ENCODE results near the gene TNK1.

GRCh38 chr17:7393613-7394451 is 12.9 kb downstream of the TNK1 start:
- TF ChIP-seq RXRA (IDR thresholded peaks at IDR 0.05; ENCODE audit: insufficient read depth, low read depth, low read length) = no peak
- no peak for TF ChIP-seq JUN (IDR thresholded peaks at IDR 0.05; ENCODE audit: low read depth, low read length)
- TF ChIP-seq, protein P1, sequence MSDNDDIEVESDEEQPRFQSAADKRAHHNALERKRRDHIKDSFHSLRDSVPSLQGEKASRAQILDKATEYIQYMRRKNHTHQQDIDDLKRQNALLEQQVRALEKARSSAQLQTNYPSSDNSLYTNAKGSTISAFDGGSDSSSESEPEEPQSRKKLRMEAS (IDR thresholded peaks at IDR 0.05) = peak; percentile 80; the same call in 1 of the 2 replicates
- peak; percentile 66 to 69 (median 68) for TF ChIP-seq CTCF (IDR thresholded peaks at IDR 0.05; ENCODE audit: control extremely low read depth in 1 of 3, insufficient read depth in 1 of 3, low read depth in 1 of 3, low read length in 3 of 3)
- no peak for TF ChIP-seq ZNF274 (IDR thresholded peaks at IDR 0.05; ENCODE audit: borderline replicate concordance, extremely low read depth, low read length)
- TF ChIP-seq YY1 (IDR thresholded peaks at IDR 0.05; ENCODE audit: low read depth, low read length) = no peak
- no peak for TF ChIP-seq TAF7 (optimal IDR thresholded peaks at IDR 0.05; ENCODE audit: borderline replicate concordance, low read depth, low read length)
- TF ChIP-seq EZH2 (IDR thresholded peaks at IDR 0.05; ENCODE audit: low read depth, low read length, severe bottlenecking) = no peak
- TF ChIP-seq SP2 (IDR thresholded peaks at IDR 0.05; ENCODE audit: low read length) = no peak
- TF ChIP-seq BCL11A (IDR thresholded peaks at IDR 0.05; ENCODE audit: low read depth in 2 of 2, low read length in 2 of 2) = no peak
